ENCODE data around the gene EHD2.

Gene EHD2

GRCh38 chr19:47704656-47705055 is 8.6 kb upstream of the EHD2 start:
- TF ChIP-seq REST (IDR thresholded peaks at IDR 0.05; ENCODE audit: low read depth) = no peak
- TF ChIP-seq RAD21 (IDR thresholded peaks at IDR 0.05; ENCODE audit: low read depth) = no peak
- no peak for TF ChIP-seq USF1 (IDR thresholded peaks at IDR 0.05)
- TF ChIP-seq EP300 (IDR thresholded peaks at IDR 0.05; ENCODE audit: borderline replicate concordance) = no peak

GRCh38 chr19:47707135-47707925 is 5.9 kb upstream of the EHD2 start:
- TF ChIP-seq CREB1 (IDR thresholded peaks at IDR 0.05; ENCODE audit: low read depth) (no peak), RAD21 (IDR thresholded peaks at IDR 0.05; ENCODE audit: low read depth) (peak; percentile 92)

- no peak for TF ChIP-seq EGR1 (IDR thresholded peaks at IDR 0.05)
- TF ChIP-seq USF1 (IDR thresholded peaks at IDR 0.05) = no peak
- no peak for TF ChIP-seq TAF1 (IDR thresholded peaks at IDR 0.05; ENCODE audit: low read depth)
- no peak for TF ChIP-seq CREB1 (IDR thresholded peaks at IDR 0.05; ENCODE audit: low read depth)
- no peak for TF ChIP-seq REST (IDR thresholded peaks at IDR 0.05; ENCODE audit: low read depth)
- no peak for TF ChIP-seq YY1 (IDR thresholded peaks at IDR 0.05; ENCODE audit: low read depth)
- no peak for TF ChIP-seq NFIC (IDR thresholded peaks at IDR 0.05)
- TF ChIP-seq ZBTB7A (IDR thresholded peaks at IDR 0.05; ENCODE audit: low read depth) = no peak
Observed at GRCh38 chr19:47711652-47712242, 1.5 kb upstream of the EHD2 start.

- TF ChIP-seq CREB1 (IDR thresholded peaks at IDR 0.05; ENCODE audit: low read depth) (no peak), USF1 (IDR thresholded peaks at IDR 0.05) (no peak), REST (IDR thresholded peaks at IDR 0.05; ENCODE audit: low read depth) (no peak), NFIC (IDR thresholded peaks at IDR 0.05) (no peak), MAX (IDR thresholded peaks at IDR 0.05) (no peak), RAD21 (IDR thresholded peaks at IDR 0.05; ENCODE audit: low read depth) (no peak), FOXM1 (IDR thresholded peaks at IDR 0.05; ENCODE audit: borderline replicate concordance, low read depth) (no peak), TEAD4 (IDR thresholded peaks at IDR 0.05) (no peak), YY1 (IDR thresholded peaks at IDR 0.05; ENCODE audit: low read depth) (no peak), TCF12 (IDR thresholded peaks at IDR 0.05; ENCODE audit: low read depth) (no peak), EP300 (IDR thresholded peaks at IDR 0.05; ENCODE audit: borderline replicate concordance) (no peak), EGR1 (IDR thresholded peaks at IDR 0.05) (no peak), TAF1 (IDR thresholded peaks at IDR 0.05; ENCODE audit: low read depth) (no peak), CEBPB (IDR thresholded peaks at IDR 0.05) (no peak), ZBTB7A (IDR thresholded peaks at IDR 0.05; ENCODE audit: low read depth) (no peak)
Observed at GRCh38 chr19:47714339-47714738, 1.1 kb downstream of the EHD2 start.

Data from Ishikawa (cell line).